Stimulated activated CD4-positive, alpha-beta T cell treated with anti-CD3 and anti-CD28 coated beads, Interleukin-2, amount 100 ng/mL, for 48 hours (primary cell): ENCODE measurements around the gene SIPA1.
"Not testable (repeated sequence)": the region's sequence is repeated elsewhere in the genome, so short reads cannot be mapped to it uniquely, and the experiment has no call there.

Source experiments
- DNase-seq, 2 donors: peaks; one replicate each; pipeline ENCODE4 v3.0.0-alpha.2; 2020

Gene SIPA1

GRCh38 chr11:65644837-65645236, 6.9 kb downstream of the SIPA1 start:
- no peak for DNase-seq

GRCh38 chr11:65645710-65646109, 7.8 kb downstream of the SIPA1 start:
- DNase-seq, result no peak

- no peak for DNase-seq
These were observed 8.5 kb downstream of the SIPA1 start for GRCh38 chr11:65646288-65646957.

GRCh38 chr11:65646958-65647701, 9.2 kb downstream of the SIPA1 start:
- no peak for DNase-seq

- DNase-seq, result no peak
These were observed 11.1 kb downstream of the SIPA1 start for GRCh38 chr11:65648997-65649493.

- no peak for DNase-seq
These were observed 12.0 kb downstream of the SIPA1 start for GRCh38 chr11:65649656-65650546.

GRCh38 chr11:65650547-65651338, 12.8 kb downstream of the SIPA1 start:
- DNase-seq, result no peak

GRCh38 chr11:65651339-65651588, 13.4 kb downstream of the SIPA1 start:
- DNase-seq, result no peak

- DNase-seq, result no peak
These were observed 13.9 kb downstream of the SIPA1 start for GRCh38 chr11:65651589-65652510.

- DNase-seq, result peak; percentile 95 to 96
These were observed 14.8 kb downstream of the SIPA1 start for GRCh38 chr11:65652511-65653228.

GRCh38 chr11:65653229-65654225, 15.6 kb downstream of the SIPA1 start:
- DNase-seq, result no peak

- no peak for DNase-seq
These were observed 16.8 kb downstream of the SIPA1 start for GRCh38 chr11:65654375-65655349.

- DNase-seq, result no peak
These were observed 17.9 kb downstream of the SIPA1 start for GRCh38 chr11:65655570-65656332.

- DNase-seq, result no peak
These were observed 19.5 kb downstream of the SIPA1 start for GRCh38 chr11:65657426-65657825.

GRCh38 chr11:65658174-65659021, 20.5 kb downstream of the SIPA1 start:
- no peak for DNase-seq

- no peak for DNase-seq
These were observed 22.1 kb downstream of the SIPA1 start for GRCh38 chr11:65660038-65660437.

GRCh38 chr11:65660908-65661307, 23.0 kb downstream of the SIPA1 start:
- not testable (repeated sequence) for DNase-seq
